Kidney (tissue), 14 donors: Measurements from ENCODE around the gene PRSS35. TPM values are rescaled to one million over a fixed set of nuclear protein-coding genes. Genes with fewer than 3 reads are reported as not detected.
"Not testable (repeated sequence)": the region's sequence is repeated elsewhere in the genome, so short reads cannot be mapped to it uniquely, and the experiment has no call there.

ENCODE experiments used
- DNase-seq, 5 donors: peaks; one replicate each; pipeline ENCODE4 v3.0.0-alpha.2; 2013 to 2020
- FAIRE-seq: peaks from 2 replicates; lab custom pipeline; 2012; peaks lifted over from hg19 to GRCh38; lab: Jason Lieb, UNC
- H3K27ac ChIP-seq, 2 donors: one replicate each; pipeline ENCODE4 v1.7.0; 2013; ENCODE audit warnings: low read depth in 2 of 2, low read length in 2 of 2, inconsistent platforms in 1 of 2
- H3K27me3 ChIP-seq: one replicate; pipeline ENCODE4 v1.7.1; 2013; ENCODE audit warnings: low read length, inconsistent platforms; ENCODE audit not compliant: control insufficient read depth, insufficient read depth
- H3K36me3 ChIP-seq, 3 donors: one replicate each; pipeline versions ENCODE4 v1.7.0 to v1.7.1; 2013; ENCODE audit warnings: low read length in 3 of 3, control low read depth in 1 of 3, inconsistent platforms in 1 of 3; ENCODE audit not compliant: insufficient read depth in 3 of 3, control insufficient read depth in 2 of 3
- H3K4me1 ChIP-seq, 3 donors: one replicate each; pipeline versions ENCODE4 v1.7.0 to v1.7.1; 2013; ENCODE audit warnings: low read length in 3 of 3, inconsistent platforms in 1 of 3, low read depth in 1 of 3; ENCODE audit not compliant: control insufficient read depth in 2 of 3, insufficient read depth in 2 of 3
- H3K4me3 ChIP-seq, 3 donors: one replicate each; pipeline versions ENCODE4 v1.7.0 to v1.8.1; 2013; ENCODE audit warnings: low read length in 3 of 3, control low read depth in 1 of 3, inconsistent platforms in 1 of 3
- H3K9ac ChIP-seq, 3 donors: one replicate each; pipeline versions ENCODE4 v1.7.0 to v1.7.1; 2013; ENCODE audit warnings: low read length in 3 of 3, control low read depth in 1 of 3, inconsistent platforms in 1 of 3
- H3K9me3 ChIP-seq, 3 donors: one replicate each; pipeline versions ENCODE4 v1.7.0 to v1.7.1; 2013; ENCODE audit warnings: low read length in 3 of 3, control low read depth in 1 of 3, inconsistent platforms in 1 of 3; ENCODE audit not compliant: control insufficient read depth in 2 of 3, insufficient read depth in 1 of 3
- intact Hi-C: fragments of 100-400 bp; cut with DNase I; formaldehyde crosslinking; loops from one replicate; pipeline ENCODE4 v1.11.1; 2022
- polyA plus RNA-seq: library from polyadenylated mRNA; stranded (reverse); fragments of 350-450 nt; fragmentation: Illumina TruSeq; extraction: RNeasy Lipid Tissue Mini Kit (QIAGEN cat#74804); gene quantifications from one replicate; pipeline ENCODE4 v1.2.3, GENCODE V29; 2014; ENCODE audit warnings: low read depth, low replicate concordance; ENCODE audit not compliant: insufficient read depth
- total RNA-seq: library from RNA; stranded (reverse); fragmentation: NEBNext Ultra II Directional; extraction: Animal tissue kit (Norgen Biotek cat#: 25700); gene quantifications from one replicate; pipeline ENCODE4 v1.2.1, GENCODE V29; 2021
- TF ChIP-seq, protein P1 (sequence below): IDR thresholded peaks from 3 replicates; pipeline ENCODE4 v1.5.1; 2012; ENCODE audit warnings: mild to moderate bottlenecking, moderate library complexity, borderline replicate concordance; ENCODE audit not compliant: insufficient read depth; ENCODE audit errors: extremely low read depth
- donor health status: control.
- donor health status: control.
- donor health status: control.
- donor health status: control.
- donor health status: control.
- donor health status: DM: yes; HTN: yes; CAD: no.
- donor health status: Normal renal cell carcinoma (clear cell type).

Gene PRSS35
- total and polyA plus RNA-seq, 2 donors from 2014 or later: 0.66 to 2.0 TPM

GRCh38 chr6:83536647-83537589 lies 24.6 kb downstream of the PRSS35 start:
- no peaks in the 10 kb centered on the region for H3K36me3 ChIP-seq
- no peaks in the 10 kb centered on the region for H3K27me3 ChIP-seq
- no peak for DNase-seq
- intact Hi-C loops: no loop called here
- no peak for FAIRE-seq
- no peak overlapping the region for H3K27ac ChIP-seq
- TF ChIP-seq, protein P1, sequence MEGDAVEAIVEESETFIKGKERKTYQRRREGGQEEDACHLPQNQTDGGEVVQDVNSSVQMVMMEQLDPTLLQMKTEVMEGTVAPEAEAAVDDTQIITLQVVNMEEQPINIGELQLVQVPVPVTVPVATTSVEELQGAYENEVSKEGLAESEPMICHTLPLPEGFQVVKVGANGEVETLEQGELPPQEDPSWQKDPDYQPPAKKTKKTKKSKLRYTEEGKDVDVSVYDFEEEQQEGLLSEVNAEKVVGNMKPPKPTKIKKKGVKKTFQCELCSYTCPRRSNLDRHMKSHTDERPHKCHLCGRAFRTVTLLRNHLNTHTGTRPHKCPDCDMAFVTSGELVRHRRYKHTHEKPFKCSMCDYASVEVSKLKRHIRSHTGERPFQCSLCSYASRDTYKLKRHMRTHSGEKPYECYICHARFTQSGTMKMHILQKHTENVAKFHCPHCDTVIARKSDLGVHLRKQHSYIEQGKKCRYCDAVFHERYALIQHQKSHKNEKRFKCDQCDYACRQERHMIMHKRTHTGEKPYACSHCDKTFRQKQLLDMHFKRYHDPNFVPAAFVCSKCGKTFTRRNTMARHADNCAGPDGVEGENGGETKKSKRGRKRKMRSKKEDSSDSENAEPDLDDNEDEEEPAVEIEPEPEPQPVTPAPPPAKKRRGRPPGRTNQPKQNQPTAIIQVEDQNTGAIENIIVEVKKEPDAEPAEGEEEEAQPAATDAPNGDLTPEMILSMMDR: no peak
- no peak overlapping the region for H3K9ac ChIP-seq
- H3K9me3 ChIP-seq: no peaks in the 10 kb centered on the region
- no peaks in the 10 kb centered on the region for H3K4me1 ChIP-seq
- no peak overlapping the region for H3K4me3 ChIP-seq

GRCh38 chr6:83539678-83540077 lies 27.3 kb downstream of the PRSS35 start:
- FAIRE-seq (no peak), DNase-seq (no peak)
- H3K36me3 ChIP-seq: no peaks in the 10 kb centered on the region
- no peak overlapping the region for H3K9ac ChIP-seq
- no peak overlapping the region for H3K4me3 ChIP-seq
- no peaks in the 10 kb centered on the region for H3K9me3 ChIP-seq
- intact Hi-C loops: no loop called here
- no peaks in the 10 kb centered on the region for H3K27me3 ChIP-seq
- no peak overlapping the region for H3K27ac ChIP-seq
- H3K4me1 ChIP-seq: no peaks in the 10 kb centered on the region
- TF ChIP-seq, protein P1: no peak

DNA sequence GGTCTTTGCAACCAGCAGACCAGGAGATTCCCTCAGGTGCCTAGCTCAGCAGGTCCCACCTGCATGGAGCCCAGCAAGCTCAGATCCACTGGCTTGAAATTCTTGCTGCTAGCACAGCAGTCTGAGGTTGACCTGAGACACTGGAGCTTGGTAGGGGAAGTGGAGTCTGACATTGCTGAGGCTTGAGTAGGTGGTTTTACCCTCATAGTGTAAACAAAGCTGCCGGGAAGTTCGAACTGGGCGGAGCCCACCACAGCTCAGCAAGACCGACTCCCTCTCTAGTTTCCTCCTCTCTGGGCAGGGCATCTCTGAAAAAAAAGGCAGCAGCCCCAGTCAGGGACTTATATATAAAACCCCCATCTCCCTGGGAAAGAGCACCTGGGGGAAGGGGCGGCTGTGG lies 34.3 kb downstream of the PRSS35 start:
- intact Hi-C loops: no loop called here
- TF ChIP-seq, protein P1: no peak
- Histone ChIP-seq H3K4me1 (no peaks in the 10 kb centered on the region), H3K9me3 (no peaks in the 10 kb centered on the region), H3K27me3 (no peaks in the 10 kb centered on the region), H3K9ac (no peak overlapping the region), H3K36me3 (no peaks in the 10 kb centered on the region), H3K27ac (no peak overlapping the region), H3K4me3 (no peak overlapping the region)
- DNase-seq: no peak
- FAIRE-seq: no peak

GRCh38 chr6:83550482-83550881 lies 38.1 kb downstream of the PRSS35 start:
- FAIRE-seq, intact Hi-C loops, H3K4me3 ChIP-seq, H3K4me1 ChIP-seq, H3K9ac ChIP-seq, H3K36me3 ChIP-seq, H3K9me3 ChIP-seq, DNase-seq, H3K27me3 ChIP-seq, H3K27ac ChIP-seq: not testable (repeated sequence)

GRCh38 chr6:83551748-83552147 lies 39.4 kb downstream of the PRSS35 start:
- H3K9me3 ChIP-seq, H3K36me3 ChIP-seq, intact Hi-C loops, H3K27ac ChIP-seq, FAIRE-seq, DNase-seq, H3K27me3 ChIP-seq, H3K9ac ChIP-seq, H3K4me1 ChIP-seq, H3K4me3 ChIP-seq: not testable (repeated sequence)
